SKM-1 treated with dmso at 0.1 percent for 144 hours (cell line): ENCODE measurements around the gene HSFX3.
"Not testable (repeated sequence)": the region's sequence is repeated elsewhere in the genome, so short reads cannot be mapped to it uniquely, and the experiment has no call there.

Experiments
- DNase-seq: peaks from one replicate; lab custom pipeline; 2025; ENCODE audit not compliant: unreplicated experiment; lab: John Stamatoyannopoulos, UW

HSFX3 gene

DNA sequence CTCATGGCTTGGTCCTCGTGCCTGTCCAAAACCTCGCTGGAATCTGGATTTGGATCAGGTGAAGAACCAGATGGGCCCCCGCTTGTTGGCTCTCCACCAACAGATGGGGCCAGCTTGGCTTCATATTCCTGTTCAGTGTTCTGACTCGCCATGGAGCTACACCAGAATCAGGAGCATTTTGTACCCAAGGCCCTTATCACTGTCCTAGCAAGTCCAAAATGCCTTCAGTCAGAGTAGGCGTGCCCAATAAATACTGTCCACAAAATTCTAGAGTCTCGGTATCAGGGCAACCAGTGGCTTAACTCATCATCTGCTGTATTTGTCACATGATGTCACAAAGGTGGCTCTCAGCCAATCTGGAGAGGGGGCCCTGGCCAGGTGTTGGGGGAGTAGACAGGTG is at the start of gene HSFX3:
Gene HSFX3, minus strand, starts transcription at position 224 of the 400 bp plus-strand sequence. Its CDS starts 72 bp downstream, at position 152.
- not testable (repeated sequence) for DNase-seq

GRCh38 chrX:149598603-149599002 is 48.9 kb upstream of the HSFX3 start:
- not testable (repeated sequence) for DNase-seq

DNA sequence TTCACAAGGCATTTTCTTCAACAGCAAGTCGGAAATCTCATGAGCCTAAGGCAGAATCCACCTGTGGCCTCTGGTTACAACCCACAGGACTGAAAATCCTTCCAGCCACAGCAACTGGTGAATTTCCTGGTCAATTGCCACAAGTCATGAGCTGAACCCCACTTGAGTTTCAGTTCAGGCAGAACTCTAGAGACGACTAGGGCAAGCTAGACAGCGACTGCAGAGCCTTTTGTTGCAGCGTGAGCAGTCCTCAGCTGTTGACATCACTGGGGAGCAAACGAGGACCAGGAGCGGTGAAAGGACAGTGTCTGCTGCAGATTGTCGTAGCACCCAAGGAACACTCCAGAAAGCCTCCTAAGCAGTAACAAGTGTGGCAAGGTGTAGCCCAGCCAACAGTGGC is 46.2 kb upstream of the HSFX3 start:
- not testable (repeated sequence) for DNase-seq

GRCh38 chrX:149595214-149595613 is 45.5 kb upstream of the HSFX3 start, which contains the start of gene HSFX2:
Gene HSFX2 (minus strand): TSS chrX:149595314. CDS start chrX:149594700, 614 bp downstream.
- DNase-seq = not testable (repeated sequence)

GRCh38 chrX:149590993-149591392 is 41.3 kb upstream of the HSFX3 start:
- not testable (repeated sequence) for DNase-seq

DNA sequence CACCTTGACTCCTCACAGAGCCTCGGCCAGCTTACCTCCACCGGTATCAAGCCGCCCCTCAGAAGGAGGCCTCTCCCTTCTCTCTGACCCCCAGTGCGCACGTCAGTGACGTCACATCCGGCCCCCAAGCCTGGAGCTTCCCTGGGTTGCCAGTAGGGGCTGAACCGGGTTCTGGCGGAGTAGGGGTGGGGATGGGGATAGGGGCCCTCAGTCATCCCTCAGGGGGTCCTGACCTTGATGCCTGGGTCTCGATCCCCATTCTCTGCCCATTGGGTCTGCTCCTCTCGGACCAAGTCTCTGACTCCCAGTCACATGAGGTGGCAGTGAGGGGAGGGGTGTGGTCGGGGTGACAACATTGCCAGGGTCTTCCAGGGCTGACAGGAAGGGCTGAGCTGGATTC is 37.6 kb upstream of the HSFX3 start, which contains the start of gene MAGEA9B:
Gene MAGEA9B, minus strand, starts transcription at position 101 of the 400 bp plus-strand sequence. CDS start 4,280 bp downstream, outside the sequence.
- not testable (repeated sequence) for DNase-seq

DNA sequence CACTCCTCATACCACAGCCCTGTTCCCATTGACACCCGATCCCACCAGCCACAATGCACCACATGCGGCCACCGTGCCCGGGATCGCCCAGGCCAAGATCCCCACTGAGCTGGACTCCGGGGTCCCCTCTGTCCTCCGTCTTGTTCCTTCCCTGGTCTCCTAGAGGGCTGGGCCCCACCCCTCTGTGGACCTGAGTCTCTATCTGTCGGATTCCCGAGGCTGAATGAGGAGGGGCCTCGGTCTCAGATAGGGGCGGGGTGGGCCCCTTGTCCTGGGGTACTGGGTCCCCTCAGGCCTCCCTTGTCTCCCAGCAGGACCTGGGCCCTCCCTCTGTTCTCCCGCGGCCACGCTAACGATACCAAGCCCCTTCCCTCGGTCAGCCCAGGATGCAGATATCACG is 35.9 kb upstream of the HSFX3 start:
- DNase-seq = not testable (repeated sequence)

GRCh38 chrX:149573456-149573855 is 23.7 kb upstream of the HSFX3 start:
- not testable (repeated sequence) for DNase-seq

DNA sequence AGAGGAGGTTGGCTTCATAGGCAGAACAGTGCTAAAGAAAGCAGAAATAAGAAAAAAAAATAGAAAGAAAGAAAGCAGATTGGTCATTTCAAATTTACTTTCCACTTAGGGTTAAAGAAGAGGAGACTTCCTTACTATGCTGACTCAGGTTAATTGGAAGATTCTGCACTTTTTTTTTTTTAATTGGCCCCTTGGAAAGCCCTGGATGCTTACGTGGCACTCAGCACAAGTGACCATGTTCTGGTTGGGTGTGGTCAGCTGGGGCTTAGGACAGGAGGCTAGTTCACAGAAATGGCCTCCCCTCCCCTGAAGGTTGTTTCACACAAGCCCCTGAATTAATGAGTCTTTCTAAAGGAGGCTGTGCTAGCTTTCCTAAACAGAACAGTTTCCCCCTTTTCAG is 23.0 kb upstream of the HSFX3 start:
- no peak for DNase-seq

- DNase-seq = no peak
Observed at GRCh38 chrX:149571770-149572169, 22.0 kb upstream of the HSFX3 start.

DNA sequence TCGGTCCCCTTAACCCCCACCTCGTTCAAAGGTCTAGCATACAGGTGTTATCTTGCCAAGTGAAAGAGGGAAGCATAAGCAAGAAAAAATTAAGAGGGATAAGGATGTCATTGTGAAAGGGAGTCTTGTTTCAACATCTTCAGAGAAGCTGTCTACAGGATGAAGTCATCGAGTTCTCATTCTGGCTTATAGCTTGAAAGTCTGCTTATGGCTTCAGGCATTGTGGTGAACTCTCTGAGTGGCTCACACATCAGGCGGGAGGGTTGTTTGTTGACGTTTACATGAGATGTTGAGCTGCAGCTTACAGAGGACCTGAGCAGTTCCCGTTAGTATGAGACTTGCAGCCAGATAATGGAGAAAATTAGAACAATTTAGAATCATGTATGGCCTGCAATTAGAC is 20.9 kb upstream of the HSFX3 start:
- peak; percentile 11 for DNase-seq

DNA sequence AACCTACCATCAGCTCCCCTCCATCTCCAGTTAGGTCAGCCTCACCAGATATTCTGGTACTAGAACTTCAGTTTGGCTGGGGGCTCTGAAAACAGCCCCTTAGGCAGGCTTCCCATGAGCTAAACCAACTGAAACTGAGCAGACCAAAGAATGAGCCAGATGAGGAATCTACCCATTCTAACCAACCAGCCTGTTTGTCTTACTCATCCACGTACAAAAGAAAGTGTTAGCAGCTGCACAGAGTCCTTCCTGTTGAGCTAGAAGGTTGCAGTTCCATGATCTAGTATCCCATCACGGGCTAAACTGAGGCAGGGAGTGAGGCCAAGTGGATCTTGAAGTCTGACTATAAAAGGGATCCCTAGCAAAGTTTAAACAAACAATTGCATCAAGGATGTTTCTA is 20.0 kb upstream of the HSFX3 start:
- no peak for DNase-seq

DNA sequence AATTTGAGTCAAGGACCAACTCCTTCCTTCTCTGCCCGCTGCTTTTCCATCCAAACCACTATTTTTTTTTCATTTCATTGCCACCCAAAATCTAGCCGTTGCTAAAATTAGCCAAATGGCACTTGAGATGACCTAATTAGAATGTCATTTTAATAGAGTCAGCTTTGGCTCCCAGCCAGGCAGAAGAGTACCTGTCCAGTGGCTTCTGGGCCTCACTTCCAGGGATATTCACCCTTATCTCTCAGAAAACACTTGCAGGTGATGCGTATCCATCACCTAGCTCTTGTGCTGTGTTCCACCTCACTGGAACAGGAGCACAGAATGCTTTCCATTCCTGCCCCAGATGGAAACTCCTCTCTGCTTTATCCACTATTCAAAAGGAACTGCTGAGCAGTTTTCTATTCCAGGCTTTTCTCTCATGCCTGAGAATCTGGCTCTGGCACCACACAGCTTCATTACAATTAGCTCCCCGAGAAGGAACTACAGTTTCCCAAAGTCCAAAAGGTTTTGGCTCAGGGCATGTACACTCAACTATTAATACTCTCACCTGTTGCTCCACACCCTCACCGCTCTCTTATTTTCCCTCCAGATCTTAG is 19.1 kb upstream of the HSFX3 start:
- no peak for DNase-seq

GRCh38 chrX:149567621-149568417 is 18.1 kb upstream of the HSFX3 start:
- no peak for DNase-seq

DNA sequence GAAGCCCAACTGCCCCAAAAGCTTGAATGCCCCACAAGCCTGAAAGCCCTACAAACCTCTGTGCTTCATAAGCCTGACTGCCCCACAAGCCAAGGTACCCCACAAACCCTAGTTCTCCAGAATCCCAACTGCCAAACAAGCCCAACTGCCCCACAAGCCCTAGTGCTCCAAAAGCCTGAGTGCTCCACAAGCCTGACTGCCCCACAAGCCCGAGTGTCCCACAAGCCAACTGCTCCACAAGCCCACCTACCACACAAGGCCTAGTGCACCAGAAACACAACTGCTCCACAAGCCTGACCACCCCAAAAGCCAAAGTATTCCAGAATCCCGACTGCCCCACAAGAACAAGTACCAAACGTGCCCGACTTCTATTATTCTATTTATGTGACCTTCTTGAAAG is 13.6 kb upstream of the HSFX3 start:
- no peak for DNase-seq

DNA sequence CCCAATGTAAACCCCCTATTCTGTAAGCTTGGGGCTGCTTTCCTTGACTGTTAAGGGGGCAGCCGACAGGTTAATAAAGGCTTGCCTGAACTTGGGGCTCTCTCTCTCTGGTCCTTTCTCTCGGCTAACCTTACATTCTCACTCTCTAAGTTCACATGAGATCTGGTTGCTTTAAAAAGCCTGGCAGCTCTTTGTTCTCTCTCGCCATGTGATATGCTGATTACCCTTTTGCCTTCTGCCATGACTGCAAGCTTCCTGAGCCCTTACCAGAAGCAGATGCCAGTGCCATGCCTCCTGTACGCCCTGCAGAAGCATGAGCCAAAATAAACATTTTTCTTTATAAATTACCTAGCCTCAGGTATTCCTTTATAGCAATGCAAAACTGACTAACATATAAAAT is 5.5 kb upstream of the HSFX3 start:
- not testable (repeated sequence) for DNase-seq

DNA sequence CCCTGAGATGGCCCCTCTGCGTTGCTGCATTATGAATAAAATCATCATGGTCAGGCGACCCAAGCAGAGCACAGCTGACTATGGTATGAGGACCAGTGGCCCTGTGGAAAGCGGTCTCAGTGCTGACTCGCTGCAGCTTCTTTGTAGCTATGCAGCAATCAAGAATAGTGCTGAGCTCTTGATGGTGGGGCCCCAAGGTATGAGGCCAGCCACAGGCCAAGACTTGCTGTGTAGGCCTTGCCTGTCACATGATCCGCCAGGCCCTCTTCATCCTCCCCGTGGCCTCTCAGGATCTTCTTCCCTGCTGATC is 2.2 kb upstream of the HSFX3 start:
- DNase-seq = not testable (repeated sequence)

GRCh38 chrX:149551245-149551938 is 1.7 kb upstream of the HSFX3 start:
- DNase-seq = not testable (repeated sequence)

GRCh38 chrX:149550454-149550853 is 730 bp upstream of the HSFX3 start:
- DNase-seq = not testable (repeated sequence)

GRCh38 chrX:149547782-149548181 is 1.9 kb downstream of the HSFX3 start:
- DNase-seq = not testable (repeated sequence)

DNA sequence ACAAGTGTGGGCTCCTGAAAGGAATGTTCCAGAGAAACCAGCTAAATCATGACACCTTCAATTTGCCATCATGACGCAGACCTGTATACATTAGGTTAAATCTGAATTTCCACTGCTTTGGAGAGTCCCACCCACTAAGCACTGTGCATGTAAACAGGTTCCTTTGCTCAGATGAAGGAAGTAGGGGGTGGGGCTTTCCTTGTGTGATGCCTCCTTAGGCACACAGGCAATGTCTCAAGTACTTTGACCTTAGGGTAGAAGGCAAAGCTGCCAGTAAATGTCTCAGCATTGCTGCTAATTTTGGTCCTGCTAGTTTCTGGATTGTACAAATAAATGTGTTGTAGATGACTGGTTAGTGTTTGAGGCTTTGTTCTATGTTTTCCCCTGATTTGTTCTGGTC is 2.8 kb downstream of the HSFX3 start:
- DNase-seq = not testable (repeated sequence)
